ENCODE measurements around the gene TRIOBP.
"Not testable (repeated sequence)": the region's sequence is repeated elsewhere in the genome, so short reads cannot be mapped to it uniquely, and the experiment has no call there.

TRIOBP gene

DNA sequence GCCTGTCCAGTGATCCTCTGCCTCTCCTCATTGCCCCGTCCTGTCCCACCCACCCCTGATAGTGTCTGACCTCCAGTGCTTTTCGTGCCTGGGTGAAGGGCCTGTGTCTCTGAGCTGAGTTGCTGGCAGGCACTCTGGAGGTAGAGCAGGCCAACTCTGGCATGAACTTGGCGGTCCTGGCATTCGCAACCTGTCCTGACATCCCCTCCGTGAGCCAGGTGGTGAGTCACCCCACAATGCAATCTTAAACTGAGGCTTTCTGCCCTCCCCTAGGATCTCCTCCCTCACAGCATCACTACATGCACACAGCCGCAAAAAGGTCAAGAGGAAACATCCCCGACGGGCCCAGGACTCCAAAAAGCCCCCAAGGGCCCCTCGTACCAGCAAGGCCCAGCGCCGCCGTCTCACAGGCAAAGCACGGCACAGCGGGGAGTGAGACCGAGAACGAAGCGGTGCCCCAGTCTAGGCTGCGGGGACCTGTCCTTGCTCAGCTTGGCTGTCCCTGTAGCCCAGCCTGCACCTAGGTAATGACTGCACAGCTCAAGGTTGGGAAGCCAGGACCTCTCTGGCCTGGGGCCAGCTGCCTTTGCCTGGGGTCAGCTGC lies 5.8 kb upstream of the TRIOBP start:
- DNase-seq = no peak

DNA sequence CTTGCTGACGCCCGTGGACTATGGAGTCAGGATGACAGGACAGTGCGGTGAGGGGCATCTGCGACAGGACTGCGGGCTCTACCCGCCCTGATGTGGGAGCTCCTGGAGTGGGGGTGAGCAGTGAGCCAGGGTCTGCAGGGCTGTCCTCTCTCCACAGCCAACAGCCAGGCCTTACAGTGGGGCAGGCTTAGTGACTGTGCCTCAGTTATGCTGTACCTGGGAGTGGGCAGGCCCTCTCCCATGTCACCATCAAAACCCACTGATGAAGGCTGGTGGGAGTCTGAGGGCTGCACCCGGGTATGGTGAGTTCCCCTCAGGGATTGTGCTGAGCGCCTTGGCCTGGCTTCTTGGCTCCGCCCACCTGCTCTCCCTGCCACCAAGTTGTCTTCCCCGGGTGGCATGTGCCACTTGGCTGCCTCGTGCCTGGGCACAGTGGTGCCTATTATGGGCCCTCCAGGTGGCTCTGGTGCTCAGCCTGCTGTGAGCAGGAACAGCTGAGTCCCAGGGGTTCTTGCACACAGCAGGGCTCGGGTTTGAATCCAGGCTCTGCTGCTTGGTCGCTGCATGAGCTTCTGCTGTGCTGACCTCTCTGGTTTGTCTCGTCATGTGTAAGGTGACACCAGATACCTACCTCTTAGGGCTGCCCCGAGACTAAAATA lies 4.1 kb upstream of the TRIOBP start:
- DNase-seq = no peak

- DNase-seq = not testable (repeated sequence)
These were observed 2.7 kb upstream of the TRIOBP start for GRCh38 chr22:37694131-37694530.

- not testable (repeated sequence) for DNase-seq
These were observed 590 bp upstream of the TRIOBP start for GRCh38 chr22:37696260-37696656.

GRCh38 chr22:37697538-37697835 lies 639 bp downstream of the TRIOBP start:
- DNase-seq = no peak

DNA sequence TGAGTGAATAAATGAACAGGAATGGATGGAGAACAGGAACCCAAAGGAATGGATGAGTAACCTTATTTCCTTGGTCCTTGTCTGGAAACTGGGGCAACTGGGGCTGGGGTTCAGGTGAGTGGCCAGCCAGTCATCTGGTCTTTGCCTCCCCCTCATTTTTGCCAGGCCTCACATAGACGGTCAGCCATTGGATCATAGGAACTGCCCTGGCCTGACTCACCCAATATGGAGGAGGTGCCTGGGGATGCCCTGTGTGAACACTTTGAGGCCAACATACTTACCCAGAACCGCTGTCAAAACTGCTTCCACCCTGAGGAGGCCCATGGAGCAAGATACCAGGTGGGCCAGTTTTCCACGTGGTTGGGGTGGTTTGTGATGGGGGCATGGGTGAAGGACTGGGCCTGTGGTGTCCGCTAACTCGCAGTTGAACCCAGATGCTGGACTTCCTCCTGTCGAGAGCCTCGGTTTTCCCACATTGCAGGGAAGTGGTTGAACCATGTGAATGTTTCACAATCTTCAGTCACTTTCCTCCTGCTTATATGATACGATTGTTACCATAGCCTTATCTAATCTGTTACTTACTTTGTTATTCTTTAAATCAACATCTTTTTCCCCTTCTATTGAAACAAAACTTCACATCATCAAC lies 4.4 kb downstream of the TRIOBP start:
- DNase-seq = no peak

DNA sequence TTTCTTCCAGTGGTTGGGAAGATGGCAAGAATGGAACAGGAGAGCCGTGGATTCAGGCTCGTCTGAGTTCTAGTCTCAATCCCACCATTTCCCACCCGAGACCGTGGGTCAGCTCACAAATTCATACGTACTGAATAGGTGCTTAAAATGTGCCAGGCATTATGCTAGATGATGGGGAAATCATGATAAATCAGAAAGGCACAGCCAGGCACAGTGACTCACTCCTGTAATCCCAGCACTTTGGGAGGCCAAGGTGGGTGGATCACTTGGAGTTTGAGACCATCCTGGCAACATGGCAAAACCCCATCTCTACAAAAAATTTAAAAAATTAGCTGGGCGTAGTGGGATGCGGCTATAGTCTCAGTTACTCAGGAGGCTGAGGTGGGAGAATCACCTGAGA lies 7.1 kb downstream of the TRIOBP start:
- DNase-seq = no peak

DNA sequence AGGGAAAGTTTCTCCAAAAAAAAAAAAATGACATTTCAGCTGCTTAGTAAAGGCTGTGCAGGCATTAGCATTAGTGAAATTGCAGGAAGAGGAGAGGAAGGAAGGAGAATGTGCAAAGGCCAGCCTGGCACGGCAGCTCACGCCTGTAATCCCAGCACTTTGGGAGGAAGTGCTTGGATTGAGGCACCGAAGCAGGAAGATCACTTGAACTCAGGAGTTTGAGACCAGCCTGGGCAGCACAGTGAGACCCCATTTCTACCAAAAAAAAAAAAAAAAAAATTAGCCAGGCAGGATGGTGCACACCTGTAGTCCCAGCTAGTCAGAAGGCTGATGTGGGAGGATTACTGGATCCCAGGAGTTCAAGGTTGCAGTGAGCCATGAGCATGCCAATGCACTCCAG lies 7.8 kb downstream of the TRIOBP start:
- no peak for DNase-seq

DNA sequence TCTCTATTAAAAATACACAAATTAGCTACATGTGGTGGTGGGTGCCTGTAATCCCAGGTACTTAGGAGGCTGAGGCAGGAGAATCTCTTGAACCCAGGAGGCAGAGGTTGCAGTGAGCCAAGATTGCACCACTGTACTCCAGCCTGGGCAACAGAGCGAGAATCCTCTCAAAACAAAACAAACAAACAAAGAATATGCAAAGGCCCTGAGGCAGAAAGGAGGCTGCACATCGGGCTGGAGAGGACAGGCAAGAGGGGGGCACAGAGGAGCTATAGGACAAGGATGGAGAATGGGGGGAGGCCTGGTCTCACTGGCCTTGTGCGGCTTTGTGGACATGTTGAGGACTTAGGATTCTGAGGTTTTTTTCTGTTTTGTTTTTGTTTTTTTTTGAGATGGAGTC lies 8.4 kb downstream of the TRIOBP start:
- DNase-seq = no peak

DNA sequence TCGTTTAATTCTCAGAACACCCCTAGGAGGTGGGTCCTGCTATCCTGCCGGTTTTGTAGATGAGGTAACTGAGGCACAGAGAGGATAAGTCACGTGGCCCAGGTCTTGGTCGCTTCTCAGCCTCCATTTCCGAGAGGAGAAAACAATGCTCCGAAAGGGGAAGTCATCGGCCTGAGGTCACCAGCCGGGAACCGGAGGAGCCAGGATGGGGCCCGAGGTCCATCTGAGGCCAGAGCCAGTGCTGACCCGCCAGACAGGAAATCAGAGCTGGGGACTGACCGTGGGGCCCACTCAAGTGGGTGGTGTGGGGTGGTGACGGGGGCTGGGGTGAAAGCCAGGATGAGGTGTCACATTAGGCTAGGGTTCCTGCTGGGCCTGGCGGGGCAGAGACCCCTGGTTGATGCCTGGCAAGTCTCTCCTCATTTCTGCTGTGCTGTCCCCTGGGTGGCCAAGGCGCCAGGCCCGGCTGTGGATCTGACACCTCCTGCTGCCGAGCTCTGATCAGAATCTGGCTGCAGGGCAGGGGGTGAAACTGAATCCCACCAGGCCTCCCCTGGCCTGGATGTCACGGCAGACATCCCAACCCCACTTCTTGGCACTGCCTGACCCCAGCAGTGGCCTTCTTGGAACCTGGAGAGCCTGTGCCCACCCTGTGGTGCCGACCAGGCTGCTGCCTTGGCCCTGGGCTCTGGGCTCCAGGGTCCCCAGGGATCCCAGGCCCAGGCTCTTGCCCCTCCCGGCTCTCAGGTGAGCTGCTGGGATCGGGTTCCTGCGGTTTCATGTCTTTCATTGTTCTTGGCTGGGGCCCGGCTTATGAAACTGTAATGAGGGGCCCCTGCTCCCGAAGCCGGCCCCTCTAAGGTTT lies 12.0 kb downstream of the TRIOBP start:
- no peak for DNase-seq

GRCh38 chr22:37709445-37709765 lies 12.6 kb downstream of the TRIOBP start:
- DNase-seq = no peak

- DNase-seq = no peak
These were observed 13.8 kb downstream of the TRIOBP start for GRCh38 chr22:37710675-37711074.

- no peak for DNase-seq
These were observed 14.6 kb downstream of the TRIOBP start for GRCh38 chr22:37711490-37711889.

DNA sequence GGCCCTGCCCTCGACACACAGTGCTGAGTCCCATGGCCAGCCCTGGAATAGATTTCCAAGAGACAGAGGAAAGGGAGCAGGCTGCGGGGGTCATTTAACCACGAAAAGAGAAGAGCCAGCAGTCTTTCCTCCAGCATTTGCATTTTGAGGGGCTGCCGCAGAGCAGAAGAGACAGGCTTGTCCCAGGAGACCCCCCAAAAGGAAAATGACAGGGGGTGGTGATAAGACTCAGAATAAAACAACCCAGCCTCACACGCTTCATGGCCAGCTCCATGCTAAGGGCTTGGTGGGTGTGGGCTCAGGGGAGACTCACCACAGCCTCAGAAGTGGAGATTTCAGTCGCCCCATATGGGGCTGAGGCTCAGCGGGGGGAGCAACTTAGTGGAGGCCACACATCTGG lies 16.9 kb downstream of the TRIOBP start:
- no peak for DNase-seq

- no peak for DNase-seq
These were observed 17.8 kb downstream of the TRIOBP start for GRCh38 chr22:37714634-37715033.

DNA sequence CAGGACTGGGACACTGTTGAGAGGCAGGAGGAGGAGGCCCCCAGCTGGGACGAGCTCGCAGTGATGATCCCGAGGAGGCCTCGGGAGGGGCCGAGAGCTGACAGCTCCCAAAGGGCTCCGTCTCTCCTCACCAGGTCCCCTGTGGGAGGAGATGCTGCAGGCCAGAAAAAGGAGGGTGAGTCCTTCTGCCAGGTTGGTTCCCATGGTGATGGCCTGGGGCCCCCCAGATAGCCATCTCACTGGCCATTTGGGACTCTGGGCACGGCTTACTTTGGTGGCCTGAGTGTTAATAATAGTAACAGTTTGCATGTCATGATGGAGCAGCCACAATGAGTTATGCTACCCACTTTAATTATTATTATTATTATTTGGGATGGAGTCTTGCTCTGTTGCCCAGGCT lies 18.9 kb downstream of the TRIOBP start:
- no peak for DNase-seq

DNA sequence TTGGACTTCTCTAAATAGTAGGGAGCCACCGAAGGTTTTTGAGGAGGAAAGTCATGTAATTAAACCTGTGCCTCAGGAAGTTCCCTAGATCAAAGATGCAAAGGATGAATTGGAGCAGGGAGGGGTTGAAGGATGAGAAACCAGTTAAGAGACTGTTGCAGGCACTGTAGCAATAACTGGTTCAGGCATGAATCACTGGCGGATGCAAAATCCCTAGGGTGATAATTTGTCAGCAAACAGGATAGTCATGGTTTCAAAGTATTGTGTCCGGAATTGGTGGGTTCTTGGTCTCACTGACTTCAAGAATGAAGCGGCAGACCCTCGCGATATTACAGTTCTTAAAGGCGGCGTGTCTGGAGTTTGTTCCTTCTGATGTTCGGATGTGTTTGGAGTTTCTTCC lies 19.9 kb downstream of the TRIOBP start:
- no peak for DNase-seq

GRCh38 chr22:37717235-37717634 lies 20.4 kb downstream of the TRIOBP start:
- DNase-seq = not testable (repeated sequence)

GRCh38 chr22:37717746-37718305 lies 21.0 kb downstream of the TRIOBP start:
- DNase-seq = not testable (repeated sequence)

- DNase-seq = no peak
These were observed 28.8 kb downstream of the TRIOBP start for GRCh38 chr22:37725551-37726240.

GRCh38 chr22:37726241-37726887 lies 29.5 kb downstream of the TRIOBP start:
- DNase-seq = no peak

DNA sequence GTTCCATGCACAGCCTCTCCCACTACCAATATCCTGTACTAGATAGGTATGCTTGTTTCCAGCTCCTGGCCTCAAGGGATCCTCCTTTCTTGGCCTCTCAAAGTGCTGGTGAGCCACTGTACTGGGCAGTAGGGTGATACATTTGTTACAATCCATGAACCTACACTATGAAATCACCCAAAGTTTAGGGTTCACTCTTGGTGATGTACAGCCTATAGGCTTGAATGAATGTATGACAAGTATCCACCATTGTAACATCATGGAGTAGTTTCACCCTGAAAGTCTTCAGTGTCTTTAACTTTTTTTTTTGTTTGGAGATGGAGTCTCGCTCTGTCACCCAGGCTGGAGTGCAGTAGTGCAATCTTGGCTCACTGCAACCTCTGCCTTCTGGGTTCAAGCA lies 31.8 kb downstream of the TRIOBP start:
- no peak for DNase-seq
